ENCODE data around the gene PDE3A. TPM values are rescaled to one million over a fixed set of nuclear protein-coding genes. Genes with fewer than 3 reads are reported as not detected.

Gene PDE3A
- total RNA-seq, 2 experiments from 2014 or later: not detected

GRCh38 chr12:20555015-20555414, 186.7 kb downstream of the PDE3A start:
- no peak for DNase-seq (ENCODE audit: low spot score)
- Histone ChIP-seq H3K27ac (ENCODE audit: low read depth, low read length, poor library complexity, severe bottlenecking) (no peak overlapping the region), H3K4me2 (ENCODE audit: low read length) (no peak overlapping the region), H3K4me1 (ENCODE audit: insufficient read depth, low read length, poor library complexity, severe bottlenecking) (no peaks in the 10 kb centered on the region), H4K20me1 (ENCODE audit: insufficient read depth, low read length) (no peaks in the 10 kb centered on the region), H3K4me3 (ENCODE audit: low read depth, low read length, poor library complexity, severe bottlenecking) (no peak overlapping the region), H3K36me3 (ENCODE audit: insufficient read depth, low read length) (no peaks in the 10 kb centered on the region), H3K79me2 (ENCODE audit: insufficient read depth, low read depth, low read length) (no peaks in the 10 kb centered on the region), H2AFZ (ENCODE audit: low read length) (no peak overlapping the region), H3K9me2 (ENCODE audit: insufficient read depth, low read length) (no peaks in the 10 kb centered on the region), H3K9me3 (ENCODE audit: low read length) (no peaks in the 10 kb centered on the region)
- no peak for TF ChIP-seq EZH2phosphoT487 (IDR thresholded peaks at IDR 0.05; ENCODE audit: borderline replicate concordance, low read depth, low read length)
- no peak for TF ChIP-seq CTCF (conservative IDR thresholded peaks at IDR 0.05; ENCODE audit: low read length)
- intact Hi-C loops (cut with micrococcal nuclease; ENCODE audit: unreplicated experiment): no loop called here
- ChIA-PET CTCF (ENCODE audit: unreplicated experiment) (no interaction called here), POLR2A (no interaction called here)
- BruUV-seq (replicated peaks): no TSS peak

GRCh38 chr12:20555771-20556170, 187.4 kb downstream of the PDE3A start:
- H4K20me1 ChIP-seq (ENCODE audit: insufficient read depth, low read length): no peaks in the 10 kb centered on the region
- CTCF ChIA-PET (ENCODE audit: unreplicated experiment): no interaction called here
- no peak for TF ChIP-seq EZH2phosphoT487 (IDR thresholded peaks at IDR 0.05; ENCODE audit: borderline replicate concordance, low read depth, low read length)
- TF ChIP-seq CTCF (conservative IDR thresholded peaks at IDR 0.05; ENCODE audit: low read length): no peak
- H3K4me3 ChIP-seq (ENCODE audit: low read depth, low read length, poor library complexity, severe bottlenecking): no peak overlapping the region
- H3K27ac ChIP-seq (ENCODE audit: low read depth, low read length, poor library complexity, severe bottlenecking): no peak overlapping the region
- no peak overlapping the region for H2AFZ ChIP-seq (ENCODE audit: low read length)
- no peaks in the 10 kb centered on the region for H3K36me3 ChIP-seq (ENCODE audit: insufficient read depth, low read length)
- BruUV-seq (replicated peaks): no TSS peak
- intact Hi-C loops (cut with micrococcal nuclease; ENCODE audit: unreplicated experiment): no loop called here
- no peak overlapping the region for H3K4me2 ChIP-seq (ENCODE audit: low read length)
- H3K9me2 ChIP-seq (ENCODE audit: insufficient read depth, low read length): no peaks in the 10 kb centered on the region
- H3K4me1 ChIP-seq (ENCODE audit: insufficient read depth, low read length, poor library complexity, severe bottlenecking): no peaks in the 10 kb centered on the region
- no peaks in the 10 kb centered on the region for H3K79me2 ChIP-seq (ENCODE audit: insufficient read depth, low read depth, low read length)
- no peak for DNase-seq (ENCODE audit: low spot score)
- H3K9me3 ChIP-seq (ENCODE audit: low read length): no peaks in the 10 kb centered on the region
- POLR2A ChIA-PET: no interaction called here

- Histone ChIP-seq H3K4me2 (ENCODE audit: low read length) (no peak overlapping the region), H3K36me3 (ENCODE audit: insufficient read depth, low read length) (no peaks in the 10 kb centered on the region), H3K4me1 (ENCODE audit: insufficient read depth, low read length, poor library complexity, severe bottlenecking) (no peaks in the 10 kb centered on the region), H3K79me2 (ENCODE audit: insufficient read depth, low read depth, low read length) (no peaks in the 10 kb centered on the region), H3K9me3 (ENCODE audit: low read length) (no peaks in the 10 kb centered on the region), H2AFZ (ENCODE audit: low read length) (no peak overlapping the region), H3K9me2 (ENCODE audit: insufficient read depth, low read length) (no peaks in the 10 kb centered on the region), H3K27ac (ENCODE audit: low read depth, low read length, poor library complexity, severe bottlenecking) (no peak overlapping the region), H4K20me1 (ENCODE audit: insufficient read depth, low read length) (no peaks in the 10 kb centered on the region), H3K4me3 (ENCODE audit: low read depth, low read length, poor library complexity, severe bottlenecking) (no peak overlapping the region)
- POLR2A ChIA-PET: no interaction called here
- no peak for TF ChIP-seq EZH2phosphoT487 (IDR thresholded peaks at IDR 0.05; ENCODE audit: borderline replicate concordance, low read depth, low read length)
- TF ChIP-seq CTCF (conservative IDR thresholded peaks at IDR 0.05; ENCODE audit: low read length): no peak
- DNase-seq (ENCODE audit: low spot score): no peak
- no TSS peak for BruUV-seq (replicated peaks)
- CTCF ChIA-PET (ENCODE audit: unreplicated experiment): no interaction called here
- intact Hi-C loops (cut with micrococcal nuclease; ENCODE audit: unreplicated experiment): no loop called here
Observed at GRCh38 chr12:20557096-20557495, 188.8 kb downstream of the PDE3A start.
